ENCODE measurements around the gene INSIG1. TPM values are rescaled to one million over a fixed set of nuclear protein-coding genes. Genes with fewer than 3 reads are reported as not detected.

INSIG1 gene
- total RNA-seq, 1 experiment from 2014 or later = 32.3 TPM

DNA sequence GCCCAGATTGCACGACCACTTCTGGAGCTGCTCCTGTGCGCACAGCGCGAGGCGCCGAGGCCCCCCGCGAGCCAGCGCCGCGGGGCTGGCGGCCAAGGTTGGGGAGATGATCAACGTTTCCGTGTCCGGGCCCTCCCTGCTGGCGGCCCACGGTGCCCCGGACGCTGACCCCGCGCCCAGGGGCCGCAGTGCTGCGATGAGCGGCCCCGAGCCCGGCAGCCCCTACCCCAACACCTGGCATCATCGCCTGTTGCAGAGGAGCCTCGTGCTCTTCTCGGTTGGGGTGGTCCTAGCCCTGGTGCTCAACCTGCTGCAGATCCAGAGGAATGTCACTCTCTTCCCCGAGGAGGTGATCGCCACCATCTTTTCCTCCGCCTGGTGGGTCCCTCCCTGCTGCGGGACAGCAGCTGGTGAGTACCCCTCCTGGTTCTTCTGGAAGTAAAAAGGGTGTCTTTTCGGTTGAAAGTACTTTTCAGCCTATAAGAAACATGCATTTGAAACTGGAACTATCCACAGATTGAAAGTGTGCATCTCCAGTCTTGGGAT lies 683 bp downstream of the INSIG1 start:
- Mint-ChIP-seq H3K27me3 (ENCODE audit: low read depth) (no peaks in the 10 kb centered on the region; the same call in 1 of the 2 replicates), H3K9me3 (peaks cover 7% of the 10 kb centered on the region), H3K4me3 (peak overlapping the region; percentile 86), H3K27ac (peak overlapping the region; percentile 96), H3K36me3 (peaks cover 25% of the 10 kb centered on the region), H3K4me1 (peaks cover 46% of the 10 kb centered on the region)
- POLR2A ChIA-PET = interaction anchor here (0.8 to 1.3 kb wide), 2 partner anchors 71 to 294 kb away, joined by 3 to 5 read pairs; no protein-coding TSS in a partner anchor
- CTCF ChIA-PET = interaction anchor here (1.2 to 3.9 kb wide), 6 partner anchors 11 to 300 kb away, joined by 3 to 17 read pairs (median 4); no protein-coding TSS in a partner anchor
- TF ChIP-seq SOX15 (CRISPR knock-in tag; IDR thresholded peaks at IDR 0.05) (no peak), ELF4 (CRISPR knock-in tag; IDR thresholded peaks at IDR 0.05; ENCODE audit: low read depth) (no peak), RORB (CRISPR knock-in tag; IDR thresholded peaks at IDR 0.05) (no peak), FOXJ3 (CRISPR knock-in tag; IDR thresholded peaks at IDR 0.05; ENCODE audit: borderline replicate concordance) (no peak), ZNF396 (CRISPR knock-in tag; IDR thresholded peaks at IDR 0.05; ENCODE audit: borderline replicate concordance) (no peak), KAT7 (CRISPR knock-in tag; IDR thresholded peaks at IDR 0.05; ENCODE audit: borderline replicate concordance) (no peak), MYBL2 (CRISPR knock-in tag; IDR thresholded peaks at IDR 0.05) (no peak)
- DNase-seq (ENCODE audit: low spot score) (no peak), ATAC-seq (no peak)

DNA sequence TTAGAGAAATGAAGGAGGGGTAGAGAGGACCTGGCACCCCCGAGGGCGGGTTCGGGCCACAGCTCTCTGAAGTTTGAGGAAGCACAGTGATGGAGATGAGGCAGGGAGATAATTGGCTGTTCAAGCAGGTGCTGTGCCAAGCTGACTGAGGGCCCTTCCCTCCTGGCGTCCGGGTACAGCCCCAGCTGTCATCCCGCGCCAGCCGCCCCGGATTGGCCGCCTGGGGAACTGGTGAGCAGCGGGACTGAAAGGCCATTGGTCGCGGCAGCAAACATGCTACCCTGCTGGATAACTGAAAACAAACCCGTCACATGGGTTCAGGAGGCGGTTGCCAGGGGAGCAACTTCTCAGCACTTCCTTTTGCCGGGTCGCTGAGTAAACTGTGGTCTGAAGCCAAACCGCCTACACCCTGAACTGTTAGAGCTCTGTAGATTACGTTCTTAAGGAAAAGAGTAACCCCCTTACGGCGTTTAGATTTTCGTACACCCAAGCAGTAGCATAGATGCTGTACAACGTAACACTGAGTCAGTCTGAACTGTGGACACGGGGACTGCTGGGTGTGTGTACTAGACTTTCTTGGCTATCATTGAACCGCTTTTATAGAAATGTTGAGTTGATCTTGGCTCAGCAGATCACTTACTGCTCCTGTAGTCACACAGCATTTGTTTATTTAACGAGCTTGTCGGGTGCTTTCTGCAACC lies 1.3 kb downstream of the INSIG1 start:
- peaks cover 5% of the 10 kb centered on the region for H3K9me3 Mint-ChIP-seq
- peak overlapping the region; percentile 86 for H3K4me3 Mint-ChIP-seq
- peak overlapping the region; percentile 96 for H3K27ac Mint-ChIP-seq
- peaks cover 50% of the 10 kb centered on the region for H3K4me1 Mint-ChIP-seq
- H3K27me3 Mint-ChIP-seq (ENCODE audit: low read depth) = no peaks in the 10 kb centered on the region
- ChIA-PET CTCF (interaction anchor here (1.2 to 3.9 kb wide), 5 partner anchors 11 to 300 kb away, joined by 3 to 17 read pairs (median 3); no protein-coding TSS in a partner anchor), POLR2A (interaction anchor here (0.8 kb wide), 1 partner anchor 295 kb away, joined by 3 read pairs; no protein-coding TSS in a partner anchor)
- H3K36me3 Mint-ChIP-seq = peaks cover 31% of the 10 kb centered on the region
- ATAC-seq (peak; percentile 76), DNase-seq (ENCODE audit: low spot score) (peak; percentile 88)
- TF ChIP-seq ZNF416 (CRISPR knock-in tag; IDR thresholded peaks at IDR 0.05) (no peak), GABPB1 (CRISPR knock-in tag; IDR thresholded peaks at IDR 0.05) (no peak), NFYB (CRISPR knock-in tag; conservative IDR thresholded peaks at IDR 0.05; ENCODE audit: low read depth) (peak; percentile 87), CREM (CRISPR knock-in tag; IDR thresholded peaks at IDR 0.05) (no peak), ELF4 (CRISPR knock-in tag; IDR thresholded peaks at IDR 0.05; ENCODE audit: low read depth) (no peak), FOXK1 (CRISPR knock-in tag; IDR thresholded peaks at IDR 0.05) (peak; percentile 98), SMAD3 (CRISPR knock-in tag; IDR thresholded peaks at IDR 0.05; ENCODE audit: borderline replicate concordance) (no peak)
- TF ChIP-seq, protein P1, sequence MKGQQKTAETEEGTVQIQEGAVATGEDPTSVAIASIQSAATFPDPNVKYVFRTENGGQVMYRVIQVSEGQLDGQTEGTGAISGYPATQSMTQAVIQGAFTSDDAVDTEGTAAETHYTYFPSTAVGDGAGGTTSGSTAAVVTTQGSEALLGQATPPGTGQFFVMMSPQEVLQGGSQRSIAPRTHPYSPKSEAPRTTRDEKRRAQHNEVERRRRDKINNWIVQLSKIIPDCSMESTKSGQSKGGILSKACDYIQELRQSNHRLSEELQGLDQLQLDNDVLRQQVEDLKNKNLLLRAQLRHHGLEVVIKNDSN (CRISPR knock-in tag; IDR thresholded peaks at IDR 0.05) = peak; percentile 79; the same call in 1 of the 2 replicates
- TF ChIP-seq, protein P2, sequence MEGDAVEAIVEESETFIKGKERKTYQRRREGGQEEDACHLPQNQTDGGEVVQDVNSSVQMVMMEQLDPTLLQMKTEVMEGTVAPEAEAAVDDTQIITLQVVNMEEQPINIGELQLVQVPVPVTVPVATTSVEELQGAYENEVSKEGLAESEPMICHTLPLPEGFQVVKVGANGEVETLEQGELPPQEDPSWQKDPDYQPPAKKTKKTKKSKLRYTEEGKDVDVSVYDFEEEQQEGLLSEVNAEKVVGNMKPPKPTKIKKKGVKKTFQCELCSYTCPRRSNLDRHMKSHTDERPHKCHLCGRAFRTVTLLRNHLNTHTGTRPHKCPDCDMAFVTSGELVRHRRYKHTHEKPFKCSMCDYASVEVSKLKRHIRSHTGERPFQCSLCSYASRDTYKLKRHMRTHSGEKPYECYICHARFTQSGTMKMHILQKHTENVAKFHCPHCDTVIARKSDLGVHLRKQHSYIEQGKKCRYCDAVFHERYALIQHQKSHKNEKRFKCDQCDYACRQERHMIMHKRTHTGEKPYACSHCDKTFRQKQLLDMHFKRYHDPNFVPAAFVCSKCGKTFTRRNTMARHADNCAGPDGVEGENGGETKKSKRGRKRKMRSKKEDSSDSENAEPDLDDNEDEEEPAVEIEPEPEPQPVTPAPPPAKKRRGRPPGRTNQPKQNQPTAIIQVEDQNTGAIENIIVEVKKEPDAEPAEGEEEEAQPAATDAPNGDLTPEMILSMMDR (IDR thresholded peaks at IDR 0.05) = no peak
- TF ChIP-seq, protein P3, sequence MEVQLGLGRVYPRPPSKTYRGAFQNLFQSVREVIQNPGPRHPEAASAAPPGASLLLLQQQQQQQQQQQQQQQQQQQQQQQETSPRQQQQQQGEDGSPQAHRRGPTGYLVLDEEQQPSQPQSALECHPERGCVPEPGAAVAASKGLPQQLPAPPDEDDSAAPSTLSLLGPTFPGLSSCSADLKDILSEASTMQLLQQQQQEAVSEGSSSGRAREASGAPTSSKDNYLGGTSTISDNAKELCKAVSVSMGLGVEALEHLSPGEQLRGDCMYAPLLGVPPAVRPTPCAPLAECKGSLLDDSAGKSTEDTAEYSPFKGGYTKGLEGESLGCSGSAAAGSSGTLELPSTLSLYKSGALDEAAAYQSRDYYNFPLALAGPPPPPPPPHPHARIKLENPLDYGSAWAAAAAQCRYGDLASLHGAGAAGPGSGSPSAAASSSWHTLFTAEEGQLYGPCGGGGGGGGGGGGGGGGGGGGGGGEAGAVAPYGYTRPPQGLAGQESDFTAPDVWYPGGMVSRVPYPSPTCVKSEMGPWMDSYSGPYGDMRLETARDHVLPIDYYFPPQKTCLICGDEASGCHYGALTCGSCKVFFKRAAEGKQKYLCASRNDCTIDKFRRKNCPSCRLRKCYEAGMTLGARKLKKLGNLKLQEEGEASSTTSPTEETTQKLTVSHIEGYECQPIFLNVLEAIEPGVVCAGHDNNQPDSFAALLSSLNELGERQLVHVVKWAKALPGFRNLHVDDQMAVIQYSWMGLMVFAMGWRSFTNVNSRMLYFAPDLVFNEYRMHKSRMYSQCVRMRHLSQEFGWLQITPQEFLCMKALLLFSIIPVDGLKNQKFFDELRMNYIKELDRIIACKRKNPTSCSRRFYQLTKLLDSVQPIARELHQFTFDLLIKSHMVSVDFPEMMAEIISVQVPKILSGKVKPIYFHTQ (CRISPR knock-in tag; IDR thresholded peaks at IDR 0.05) = no peak
- TF ChIP-seq, protein P4, sequence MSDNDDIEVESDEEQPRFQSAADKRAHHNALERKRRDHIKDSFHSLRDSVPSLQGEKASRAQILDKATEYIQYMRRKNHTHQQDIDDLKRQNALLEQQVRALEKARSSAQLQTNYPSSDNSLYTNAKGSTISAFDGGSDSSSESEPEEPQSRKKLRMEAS (CRISPR knock-in tag; IDR thresholded peaks at IDR 0.05) = peak; percentile 63; the same call in 1 of the 2 replicates
- TF ChIP-seq, protein P5, sequence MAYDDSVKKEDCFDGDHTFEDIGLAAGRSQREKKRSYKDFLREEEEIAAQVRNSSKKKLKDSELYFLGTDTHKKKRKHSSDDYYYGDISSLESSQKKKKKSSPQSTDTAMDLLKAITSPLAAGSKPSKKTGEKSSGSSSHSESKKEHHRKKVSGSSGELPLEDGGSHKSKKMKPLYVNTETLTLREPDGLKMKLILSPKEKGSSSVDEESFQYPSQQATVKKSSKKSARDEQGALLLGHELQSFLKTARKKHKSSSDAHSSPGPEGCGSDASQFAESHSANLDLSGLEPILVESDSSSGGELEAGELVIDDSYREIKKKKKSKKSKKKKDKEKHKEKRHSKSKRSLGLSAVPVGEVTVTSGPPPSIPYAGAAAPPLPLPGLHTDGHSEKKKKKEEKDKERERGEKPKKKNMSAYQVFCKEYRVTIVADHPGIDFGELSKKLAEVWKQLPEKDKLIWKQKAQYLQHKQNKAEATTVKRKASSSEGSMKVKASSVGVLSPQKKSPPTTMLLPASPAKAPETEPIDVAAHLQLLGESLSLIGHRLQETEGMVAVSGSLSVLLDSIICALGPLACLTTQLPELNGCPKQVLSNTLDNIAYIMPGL (CRISPR knock-in tag; IDR thresholded peaks at IDR 0.05) = no peak
- TF ChIP-seq, protein P6, sequence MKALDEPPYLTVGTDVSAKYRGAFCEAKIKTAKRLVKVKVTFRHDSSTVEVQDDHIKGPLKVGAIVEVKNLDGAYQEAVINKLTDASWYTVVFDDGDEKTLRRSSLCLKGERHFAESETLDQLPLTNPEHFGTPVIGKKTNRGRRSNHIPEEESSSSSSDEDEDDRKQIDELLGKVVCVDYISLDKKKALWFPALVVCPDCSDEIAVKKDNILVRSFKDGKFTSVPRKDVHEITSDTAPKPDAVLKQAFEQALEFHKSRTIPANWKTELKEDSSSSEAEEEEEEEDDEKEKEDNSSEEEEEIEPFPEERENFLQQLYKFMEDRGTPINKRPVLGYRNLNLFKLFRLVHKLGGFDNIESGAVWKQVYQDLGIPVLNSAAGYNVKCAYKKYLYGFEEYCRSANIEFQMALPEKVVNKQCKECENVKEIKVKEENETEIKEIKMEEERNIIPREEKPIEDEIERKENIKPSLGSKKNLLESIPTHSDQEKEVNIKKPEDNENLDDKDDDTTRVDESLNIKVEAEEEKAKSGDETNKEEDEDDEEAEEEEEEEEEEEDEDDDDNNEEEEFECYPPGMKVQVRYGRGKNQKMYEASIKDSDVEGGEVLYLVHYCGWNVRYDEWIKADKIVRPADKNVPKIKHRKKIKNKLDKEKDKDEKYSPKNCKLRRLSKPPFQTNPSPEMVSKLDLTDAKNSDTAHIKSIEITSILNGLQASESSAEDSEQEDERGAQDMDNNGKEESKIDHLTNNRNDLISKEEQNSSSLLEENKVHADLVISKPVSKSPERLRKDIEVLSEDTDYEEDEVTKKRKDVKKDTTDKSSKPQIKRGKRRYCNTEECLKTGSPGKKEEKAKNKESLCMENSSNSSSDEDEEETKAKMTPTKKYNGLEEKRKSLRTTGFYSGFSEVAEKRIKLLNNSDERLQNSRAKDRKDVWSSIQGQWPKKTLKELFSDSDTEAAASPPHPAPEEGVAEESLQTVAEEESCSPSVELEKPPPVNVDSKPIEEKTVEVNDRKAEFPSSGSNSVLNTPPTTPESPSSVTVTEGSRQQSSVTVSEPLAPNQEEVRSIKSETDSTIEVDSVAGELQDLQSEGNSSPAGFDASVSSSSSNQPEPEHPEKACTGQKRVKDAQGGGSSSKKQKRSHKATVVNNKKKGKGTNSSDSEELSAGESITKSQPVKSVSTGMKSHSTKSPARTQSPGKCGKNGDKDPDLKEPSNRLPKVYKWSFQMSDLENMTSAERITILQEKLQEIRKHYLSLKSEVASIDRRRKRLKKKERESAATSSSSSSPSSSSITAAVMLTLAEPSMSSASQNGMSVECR (CRISPR knock-in tag; IDR thresholded peaks at IDR 0.05; ENCODE audit: borderline replicate concordance) = peak; percentile 70; the same call in 1 of the 2 replicates
- TF ChIP-seq, protein P7, sequence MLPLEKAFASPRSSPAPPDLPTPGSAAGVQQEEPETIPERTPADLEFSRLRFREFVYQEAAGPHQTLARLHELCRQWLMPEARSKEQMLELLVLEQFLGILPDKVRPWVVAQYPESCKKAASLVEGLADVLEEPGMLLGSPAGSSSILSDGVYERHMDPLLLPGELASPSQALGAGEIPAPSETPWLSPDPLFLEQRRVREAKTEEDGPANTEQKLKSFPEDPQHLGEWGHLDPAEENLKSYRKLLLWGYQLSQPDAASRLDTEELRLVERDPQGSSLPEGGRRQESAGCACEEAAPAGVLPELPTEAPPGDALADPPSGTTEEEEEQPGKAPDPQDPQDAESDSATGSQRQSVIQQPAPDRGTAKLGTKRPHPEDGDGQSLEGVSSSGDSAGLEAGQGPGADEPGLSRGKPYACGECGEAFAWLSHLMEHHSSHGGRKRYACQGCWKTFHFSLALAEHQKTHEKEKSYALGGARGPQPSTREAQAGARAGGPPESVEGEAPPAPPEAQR (CRISPR knock-in tag; IDR thresholded peaks at IDR 0.05) = no peak

All from WTC11 (cell line).